ENCODE data around the gene EMILIN2.
A peak's percentile ranks its signal among the peaks of the same experiment; 100 is the strongest.
"Not testable (repeated sequence)": the region's sequence is repeated elsewhere in the genome, so short reads cannot be mapped to it uniquely, and the experiment has no call there.

EMILIN2 gene

DNA sequence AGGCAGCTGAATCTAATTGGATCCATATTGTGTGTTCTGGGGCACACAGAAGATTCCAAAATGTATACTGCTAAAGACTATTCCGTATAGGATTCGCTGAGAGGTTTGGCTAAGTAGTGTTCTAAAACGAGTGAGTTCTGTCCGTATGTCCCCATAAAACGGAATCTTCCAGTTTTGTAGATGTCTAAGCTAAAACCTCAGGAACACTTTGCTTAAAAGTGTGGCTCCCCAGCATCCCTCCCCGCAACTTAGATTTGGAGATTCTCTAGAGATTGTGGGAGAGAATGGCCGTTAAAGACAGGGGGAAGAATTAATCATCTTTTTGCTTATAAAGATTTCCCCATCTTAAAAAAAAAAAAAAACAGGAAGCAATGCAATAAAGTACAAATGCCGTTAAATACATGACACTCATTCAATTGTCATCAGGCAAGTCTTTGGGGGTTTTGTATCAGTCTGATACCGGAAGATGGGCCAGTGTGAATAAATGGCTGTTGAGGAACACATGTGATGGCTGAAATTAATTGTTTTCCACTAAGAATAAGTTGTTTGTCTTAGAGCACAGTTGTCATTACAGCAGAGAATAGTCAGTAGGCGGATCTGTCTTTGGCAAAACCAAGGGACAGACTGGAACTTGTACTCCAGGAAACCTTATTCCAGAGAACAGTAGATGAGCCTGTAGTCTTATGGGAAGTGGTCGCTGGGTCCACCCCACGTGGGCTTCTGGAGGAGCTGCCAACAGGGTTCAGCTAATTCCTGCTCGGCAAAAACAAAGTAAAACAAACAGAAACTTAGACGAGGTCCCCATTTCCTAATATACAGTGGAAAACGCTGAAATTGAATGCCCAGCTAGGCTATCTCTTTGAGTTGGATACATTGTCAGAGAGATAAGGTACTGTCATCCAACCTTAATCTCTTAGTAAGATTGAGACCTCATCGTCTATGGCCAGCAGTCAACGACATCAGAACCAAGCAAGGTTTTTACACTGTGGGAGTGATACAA lies 1.7 kb downstream of the EMILIN2 start:
- Histone ChIP-seq H3K27ac (no peak overlapping the region), H3K4me3 (ENCODE audit: low read depth, low read length) (peak overlapping the region; percentile 44), H3K27me3 (replicated peaks) (no peaks in the 10 kb centered on the region), H3K36me3 (replicated peaks) (no peaks in the 10 kb centered on the region)
- DNase-seq = no peak
- in situ Hi-C loops (cut with HindIII; ENCODE audit: low pct_ligation_motif_present, low sequenced_read_pairs) = no loop called here
- TF ChIP-seq, protein P1, sequence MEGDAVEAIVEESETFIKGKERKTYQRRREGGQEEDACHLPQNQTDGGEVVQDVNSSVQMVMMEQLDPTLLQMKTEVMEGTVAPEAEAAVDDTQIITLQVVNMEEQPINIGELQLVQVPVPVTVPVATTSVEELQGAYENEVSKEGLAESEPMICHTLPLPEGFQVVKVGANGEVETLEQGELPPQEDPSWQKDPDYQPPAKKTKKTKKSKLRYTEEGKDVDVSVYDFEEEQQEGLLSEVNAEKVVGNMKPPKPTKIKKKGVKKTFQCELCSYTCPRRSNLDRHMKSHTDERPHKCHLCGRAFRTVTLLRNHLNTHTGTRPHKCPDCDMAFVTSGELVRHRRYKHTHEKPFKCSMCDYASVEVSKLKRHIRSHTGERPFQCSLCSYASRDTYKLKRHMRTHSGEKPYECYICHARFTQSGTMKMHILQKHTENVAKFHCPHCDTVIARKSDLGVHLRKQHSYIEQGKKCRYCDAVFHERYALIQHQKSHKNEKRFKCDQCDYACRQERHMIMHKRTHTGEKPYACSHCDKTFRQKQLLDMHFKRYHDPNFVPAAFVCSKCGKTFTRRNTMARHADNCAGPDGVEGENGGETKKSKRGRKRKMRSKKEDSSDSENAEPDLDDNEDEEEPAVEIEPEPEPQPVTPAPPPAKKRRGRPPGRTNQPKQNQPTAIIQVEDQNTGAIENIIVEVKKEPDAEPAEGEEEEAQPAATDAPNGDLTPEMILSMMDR (IDR thresholded peaks at IDR 0.05; ENCODE audit: low read depth, low read length, missing control alignments) = no peak

DNA sequence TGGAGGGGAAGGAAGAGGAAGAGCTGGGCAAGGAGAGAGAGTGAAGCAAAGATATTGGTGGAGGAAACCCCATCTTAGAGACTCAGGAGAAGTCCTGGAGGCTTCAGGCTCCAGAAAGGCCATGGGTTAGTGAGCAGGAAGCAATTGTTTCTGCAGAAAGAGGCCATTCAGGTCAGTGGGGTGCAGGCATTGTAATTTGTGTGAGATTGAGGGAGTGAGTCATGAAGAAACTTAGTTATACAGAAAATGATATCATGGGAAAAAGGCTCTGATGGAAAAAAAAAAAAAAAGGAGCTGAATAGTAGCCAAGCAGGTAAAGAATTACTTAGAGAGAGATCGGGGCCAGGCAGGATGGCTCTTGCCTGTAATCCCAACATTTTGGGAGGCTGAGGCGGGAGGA lies 4.0 kb downstream of the EMILIN2 start:
- H3K27ac ChIP-seq = no peak overlapping the region
- TF ChIP-seq, protein P1 (IDR thresholded peaks at IDR 0.05; ENCODE audit: low read depth, low read length, missing control alignments) = no peak
- H3K36me3 ChIP-seq (replicated peaks) = no peaks in the 10 kb centered on the region
- H3K27me3 ChIP-seq (replicated peaks) = no peaks in the 10 kb centered on the region
- DNase-seq = no peak
- H3K4me3 ChIP-seq (ENCODE audit: low read depth, low read length) = no peak overlapping the region
- in situ Hi-C loops (cut with HindIII; ENCODE audit: low pct_ligation_motif_present, low sequenced_read_pairs) = no loop called here

DNA sequence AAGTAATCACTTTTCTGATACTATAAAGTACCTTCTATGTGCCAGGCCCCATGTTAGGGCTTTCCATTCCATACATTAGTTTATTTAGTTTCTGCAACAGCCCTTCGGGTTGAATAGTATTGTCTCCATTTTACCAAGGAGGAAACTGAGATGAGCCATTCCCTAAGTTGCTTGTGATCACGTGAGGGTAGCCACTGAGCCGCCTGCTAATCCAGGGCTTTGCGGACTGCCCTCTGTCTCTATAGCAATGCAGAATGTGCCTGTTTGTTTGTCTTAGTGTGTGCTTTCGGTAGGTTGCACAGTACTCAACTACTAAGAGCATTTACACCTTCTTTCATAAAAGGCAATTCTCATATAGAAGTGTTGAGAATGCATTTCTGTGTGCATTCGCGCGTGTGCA lies 5.0 kb downstream of the EMILIN2 start:
- Histone ChIP-seq H3K4me3 (ENCODE audit: low read depth, low read length) (no peak overlapping the region), H3K27me3 (replicated peaks) (no peaks in the 10 kb centered on the region), H3K27ac (no peak overlapping the region), H3K36me3 (replicated peaks) (no peaks in the 10 kb centered on the region)
- DNase-seq = no peak
- TF ChIP-seq, protein P1 (IDR thresholded peaks at IDR 0.05; ENCODE audit: low read depth, low read length, missing control alignments) = no peak
- in situ Hi-C loops (cut with HindIII; ENCODE audit: low pct_ligation_motif_present, low sequenced_read_pairs) = no loop called here

GRCh38 chr18:2852460-2852859 lies 5.7 kb downstream of the EMILIN2 start:
- DNase-seq; in situ Hi-C loops (cut with HindIII; ENCODE audit: low pct_ligation_motif_present, low sequenced_read_pairs); H3K27ac ChIP-seq; H3K4me3 ChIP-seq (ENCODE audit: low read depth, low read length); H3K27me3 ChIP-seq (replicated peaks); H3K36me3 ChIP-seq (replicated peaks): not testable (repeated sequence)

DNA sequence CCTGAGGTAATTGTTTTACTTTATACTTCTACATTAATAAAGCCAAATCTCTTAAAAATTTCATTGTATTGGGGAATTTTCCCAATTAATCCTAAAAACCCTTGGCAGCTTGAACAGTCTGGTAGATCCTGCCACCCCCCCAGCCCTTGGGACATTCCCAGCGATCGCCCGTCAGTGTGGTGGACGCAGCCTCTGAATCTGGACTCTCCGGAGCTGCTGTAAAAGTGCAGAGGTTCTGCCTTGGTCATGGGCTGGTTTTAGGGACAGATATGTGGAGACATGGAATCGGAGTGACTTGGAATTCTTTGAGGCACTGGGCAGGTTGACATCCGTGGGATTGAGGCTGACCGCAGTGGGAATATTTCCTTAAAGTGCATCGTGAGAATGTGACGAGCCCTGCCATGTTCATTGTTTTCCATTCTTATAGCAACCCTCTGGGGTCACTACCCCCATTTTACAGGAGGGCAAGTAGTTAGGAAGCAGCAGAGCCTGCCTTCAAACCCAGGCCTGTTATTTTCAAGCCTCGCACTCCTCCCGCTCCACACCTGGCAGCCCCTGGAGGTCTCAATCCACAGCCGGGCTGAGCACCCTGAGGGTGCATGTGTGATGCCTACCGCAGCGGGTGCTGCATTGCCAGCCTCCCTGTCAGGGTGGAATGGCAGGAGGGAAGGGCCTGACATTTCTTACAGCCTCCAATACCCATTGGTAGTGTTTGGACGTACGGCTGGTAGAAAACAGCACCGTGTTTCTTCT lies 6.5 kb downstream of the EMILIN2 start:
- TF ChIP-seq, protein P1 (IDR thresholded peaks at IDR 0.05; ENCODE audit: low read depth, low read length, missing control alignments) = no peak
- no peak overlapping the region for H3K27ac ChIP-seq
- no peaks in the 10 kb centered on the region for H3K36me3 ChIP-seq (replicated peaks)

More for the DNA sequence above, 6.5 kb downstream of the EMILIN2 start:
- no peak for DNase-seq
- Histone ChIP-seq H3K27me3 (replicated peaks) (no peaks in the 10 kb centered on the region), H3K4me3 (ENCODE audit: low read depth, low read length) (no peak overlapping the region)
- in situ Hi-C loops (cut with HindIII; ENCODE audit: low pct_ligation_motif_present, low sequenced_read_pairs) = no loop called here
